ENCODE data around the gene PARD3. TPM values are rescaled to one million over a fixed set of nuclear protein-coding genes. Genes with fewer than 3 reads are reported as not detected.

The PARD3 gene
- polyA plus RNA-seq, 3 donors from 2014 or later: 0.72 TPM; not detected in 2

GRCh38 chr10:34730726-34731125, 84.4 kb downstream of the PARD3 start:
- Mint-ChIP-seq H3K4me3 (no peak overlapping the region), H3K4me1 (no peaks in the 10 kb centered on the region), H3K36me3 (no peaks in the 10 kb centered on the region), H3K9me3 (peaks cover 0 to 4% (median 0%) of the 10 kb centered on the region in 6 donors), H3K27me3 (ENCODE audit: low read depth in 3 of 3) (no peaks in the 10 kb centered on the region), H3K27ac (no peak overlapping the region)
- no peak for DNase-seq

- no peaks in the 10 kb centered on the region for H3K27me3 Mint-ChIP-seq (ENCODE audit: low read depth in 3 of 3)
- H3K36me3 Mint-ChIP-seq: no peaks in the 10 kb centered on the region
- peaks cover 0 to 4% (median 0%) of the 10 kb centered on the region in 6 donors for H3K9me3 Mint-ChIP-seq
- no peak overlapping the region for H3K4me3 Mint-ChIP-seq
- DNase-seq: no peak
- no peak overlapping the region for H3K27ac Mint-ChIP-seq
- H3K4me1 Mint-ChIP-seq: no peaks in the 10 kb centered on the region
Observed at GRCh38 chr10:34729619-34730018, 85.5 kb downstream of the PARD3 start.

- Mint-ChIP-seq H3K27me3 (ENCODE audit: low read depth in 3 of 3) (peaks cover 0 to 2% (median 0%) of the 10 kb centered on the region in 3 donors), H3K4me1 (no peaks in the 10 kb centered on the region), H3K9me3 (peaks cover 0 to 4% (median 0%) of the 10 kb centered on the region in 6 donors), H3K36me3 (no peaks in the 10 kb centered on the region), H3K27ac (no peak overlapping the region), H3K4me3 (no peak overlapping the region)
- DNase-seq: no peak
Observed at GRCh38 chr10:34728361-34728760, 86.7 kb downstream of the PARD3 start.

GRCh38 chr10:34727595-34728033, 87.5 kb downstream of the PARD3 start:
- H3K4me1 Mint-ChIP-seq: no peaks in the 10 kb centered on the region
- H3K36me3 Mint-ChIP-seq: no peaks in the 10 kb centered on the region
- no peak overlapping the region for H3K4me3 Mint-ChIP-seq
- peaks cover 0 to 2% (median 0%) of the 10 kb centered on the region in 3 donors for H3K27me3 Mint-ChIP-seq (ENCODE audit: low read depth in 3 of 3)
- no peak overlapping the region for H3K27ac Mint-ChIP-seq
- DNase-seq: no peak
- H3K9me3 Mint-ChIP-seq: peaks cover 0 to 4% (median 0%) of the 10 kb centered on the region in 6 donors

- Mint-ChIP-seq H3K4me1 (no peaks in the 10 kb centered on the region), H3K36me3 (no peaks in the 10 kb centered on the region), H3K27ac (no peak overlapping the region), H3K4me3 (no peak overlapping the region), H3K9me3 (peaks cover 0 to 4% (median 0%) of the 10 kb centered on the region in 6 donors), H3K27me3 (ENCODE audit: low read depth in 3 of 3) (peaks cover 0 to 2% (median 0%) of the 10 kb centered on the region in 3 donors)
- no peak for DNase-seq
Observed at GRCh38 chr10:34726862-34727261, 88.2 kb downstream of the PARD3 start.

GRCh38 chr10:34723750-34724149, 91.3 kb downstream of the PARD3 start:
- H3K4me3 Mint-ChIP-seq: no peak overlapping the region
- H3K27ac Mint-ChIP-seq: no peak overlapping the region
- peaks cover 0 to 5% (median 0%) of the 10 kb centered on the region in 6 donors for H3K9me3 Mint-ChIP-seq
- H3K4me1 Mint-ChIP-seq: no peaks in the 10 kb centered on the region
- DNase-seq: no peak
- H3K36me3 Mint-ChIP-seq: no peaks in the 10 kb centered on the region
- peaks cover 1 to 2% (median 2%) of the 10 kb centered on the region in 3 donors for H3K27me3 Mint-ChIP-seq (ENCODE audit: low read depth in 3 of 3)

GRCh38 chr10:34722404-34722803, 92.7 kb downstream of the PARD3 start:
- no peak for DNase-seq
- Mint-ChIP-seq H3K4me1 (no peaks in the 10 kb centered on the region), H3K9me3 (peaks cover 0 to 2% (median 0%) of the 10 kb centered on the region in 6 donors), H3K36me3 (no peaks in the 10 kb centered on the region), H3K27ac (no peak overlapping the region), H3K27me3 (ENCODE audit: low read depth in 3 of 3) (peaks cover 1 to 2% (median 2%) of the 10 kb centered on the region in 3 donors), H3K4me3 (no peak overlapping the region)

GRCh38 chr10:34721208-34721840, 93.8 kb downstream of the PARD3 start:
- no peak overlapping the region for H3K27ac Mint-ChIP-seq
- no peaks in the 10 kb centered on the region for H3K36me3 Mint-ChIP-seq
- no peak for DNase-seq
- peaks cover 0 to 3% (median 0%) of the 10 kb centered on the region in 6 donors for H3K9me3 Mint-ChIP-seq
- H3K4me3 Mint-ChIP-seq: no peak overlapping the region
- peaks cover 1 to 2% (median 2%) of the 10 kb centered on the region in 3 donors for H3K27me3 Mint-ChIP-seq (ENCODE audit: low read depth in 3 of 3)
- H3K4me1 Mint-ChIP-seq: peaks cover 0 to 5% of the 10 kb centered on the region in 2 donors

GRCh38 chr10:34719746-34720145, 95.3 kb downstream of the PARD3 start:
- Mint-ChIP-seq H3K27me3 (ENCODE audit: low read depth in 3 of 3) (peaks cover 1 to 6% (median 2%) of the 10 kb centered on the region in 3 donors), H3K4me1 (peaks cover 0 to 5% of the 10 kb centered on the region in 2 donors)
- DNase-seq: no peak

GRCh38 chr10:34719328-34719727, 95.8 kb downstream of the PARD3 start:
- no peaks in the 10 kb centered on the region for H3K36me3 Mint-ChIP-seq
- H3K4me1 Mint-ChIP-seq: peaks cover 0 to 5% of the 10 kb centered on the region in 2 donors
- H3K27ac Mint-ChIP-seq: no peak overlapping the region
- H3K9me3 Mint-ChIP-seq: peaks cover 0 to 3% (median 0%) of the 10 kb centered on the region in 6 donors
- DNase-seq: no peak
- H3K27me3 Mint-ChIP-seq (ENCODE audit: low read depth in 3 of 3): peaks cover 1 to 6% (median 2%) of the 10 kb centered on the region in 3 donors
- H3K4me3 Mint-ChIP-seq: no peak overlapping the region

More at GRCh38 chr10:34719746-34720145, 95.3 kb downstream of the PARD3 start:
- Mint-ChIP-seq H3K4me3 (no peak overlapping the region), H3K27ac (no peak overlapping the region), H3K9me3 (peaks cover 0 to 3% (median 0%) of the 10 kb centered on the region in 6 donors), H3K36me3 (no peaks in the 10 kb centered on the region)

- Mint-ChIP-seq H3K9me3 (peaks cover 0 to 3% (median 0%) of the 10 kb centered on the region in 6 donors), H3K4me3 (no peak overlapping the region), H3K27me3 (ENCODE audit: low read depth in 3 of 3) (peaks cover 0 to 6% (median 1%) of the 10 kb centered on the region in 3 donors), H3K27ac (no peak overlapping the region), H3K4me1 (peaks cover 0 to 5% of the 10 kb centered on the region in 2 donors), H3K36me3 (no peaks in the 10 kb centered on the region)
- DNase-seq: no peak
Observed at GRCh38 chr10:34717429-34717828, 97.7 kb downstream of the PARD3 start.

- Mint-ChIP-seq H3K4me3 (no peak overlapping the region), H3K9me3 (peaks cover 0 to 3% (median 0%) of the 10 kb centered on the region in 6 donors), H3K27me3 (ENCODE audit: low read depth in 3 of 3) (peaks cover 0 to 6% (median 1%) of the 10 kb centered on the region in 3 donors), H3K4me1 (peaks cover 0 to 5% of the 10 kb centered on the region in 2 donors), H3K27ac (no peak overlapping the region), H3K36me3 (no peaks in the 10 kb centered on the region)
- no peak for DNase-seq
Observed at GRCh38 chr10:34716958-34717357, 98.1 kb downstream of the PARD3 start.

GRCh38 chr10:34716234-34716633, 98.9 kb downstream of the PARD3 start:
- H3K9me3 Mint-ChIP-seq: peaks cover 0 to 3% (median 0%) of the 10 kb centered on the region in 6 donors
- peaks cover 0 to 5% of the 10 kb centered on the region in 2 donors for H3K4me1 Mint-ChIP-seq
- DNase-seq: no peak
- peaks cover 0 to 6% (median 1%) of the 10 kb centered on the region in 3 donors for H3K27me3 Mint-ChIP-seq (ENCODE audit: low read depth in 3 of 3)
- H3K36me3 Mint-ChIP-seq: no peaks in the 10 kb centered on the region
- H3K4me3 Mint-ChIP-seq: no peak overlapping the region
- no peak overlapping the region for H3K27ac Mint-ChIP-seq

GRCh38 chr10:34715511-34716187, 99.4 kb downstream of the PARD3 start:
- Mint-ChIP-seq H3K36me3 (no peaks in the 10 kb centered on the region), H3K4me1 (peaks cover 0 to 5% of the 10 kb centered on the region in 2 donors), H3K4me3 (no peak overlapping the region), H3K27me3 (ENCODE audit: low read depth in 3 of 3) (peaks cover 1 to 6% (median 2%) of the 10 kb centered on the region in 3 donors), H3K9me3 (peaks cover 0 to 3% (median 0%) of the 10 kb centered on the region in 6 donors), H3K27ac (no peak overlapping the region)
- DNase-seq: no peak
